ENCODE measurements around the gene AQP3.
"Not testable (repeated sequence)": the region's sequence is repeated elsewhere in the genome, so short reads cannot be mapped to it uniquely, and the experiment has no call there.

GRCh38 chr9:33397801-33398200, 49.6 kb downstream of the AQP3 start:
- TF ChIP-seq, protein P1, sequence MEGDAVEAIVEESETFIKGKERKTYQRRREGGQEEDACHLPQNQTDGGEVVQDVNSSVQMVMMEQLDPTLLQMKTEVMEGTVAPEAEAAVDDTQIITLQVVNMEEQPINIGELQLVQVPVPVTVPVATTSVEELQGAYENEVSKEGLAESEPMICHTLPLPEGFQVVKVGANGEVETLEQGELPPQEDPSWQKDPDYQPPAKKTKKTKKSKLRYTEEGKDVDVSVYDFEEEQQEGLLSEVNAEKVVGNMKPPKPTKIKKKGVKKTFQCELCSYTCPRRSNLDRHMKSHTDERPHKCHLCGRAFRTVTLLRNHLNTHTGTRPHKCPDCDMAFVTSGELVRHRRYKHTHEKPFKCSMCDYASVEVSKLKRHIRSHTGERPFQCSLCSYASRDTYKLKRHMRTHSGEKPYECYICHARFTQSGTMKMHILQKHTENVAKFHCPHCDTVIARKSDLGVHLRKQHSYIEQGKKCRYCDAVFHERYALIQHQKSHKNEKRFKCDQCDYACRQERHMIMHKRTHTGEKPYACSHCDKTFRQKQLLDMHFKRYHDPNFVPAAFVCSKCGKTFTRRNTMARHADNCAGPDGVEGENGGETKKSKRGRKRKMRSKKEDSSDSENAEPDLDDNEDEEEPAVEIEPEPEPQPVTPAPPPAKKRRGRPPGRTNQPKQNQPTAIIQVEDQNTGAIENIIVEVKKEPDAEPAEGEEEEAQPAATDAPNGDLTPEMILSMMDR (conservative IDR thresholded peaks at IDR 0.05; ENCODE audit: low read depth, low read length), result not testable (repeated sequence)
- not testable (repeated sequence) for TF ChIP-seq POLR2A (IDR thresholded peaks at IDR 0.05; ENCODE audit: low read depth, low read length); RFX5 (IDR thresholded peaks at IDR 0.05; ENCODE audit: low read depth, low read length); NFE2L2 (IDR thresholded peaks at IDR 0.05; ENCODE audit: low read depth, low read length); RCOR1 (IDR thresholded peaks at IDR 0.05; ENCODE audit: insufficient replicate concordance, low read length); MAZ (IDR thresholded peaks at IDR 0.05; ENCODE audit: borderline replicate concordance, low read depth, low read length); SMC3 (IDR thresholded peaks at IDR 0.05; ENCODE audit: low read depth, low read length); CEBPB (IDR thresholded peaks at IDR 0.05; ENCODE audit: low read depth, low read length); CHD1 (IDR thresholded peaks at IDR 0.05; ENCODE audit: low read depth, low read length); RAD21 (IDR thresholded peaks at IDR 0.05; ENCODE audit: low read length); MXI1 (IDR thresholded peaks at IDR 0.05; ENCODE audit: borderline replicate concordance, low read depth, low read length); MAFK (IDR thresholded peaks at IDR 0.05; ENCODE audit: low read depth, low read length)
- TF ChIP-seq, protein P2, sequence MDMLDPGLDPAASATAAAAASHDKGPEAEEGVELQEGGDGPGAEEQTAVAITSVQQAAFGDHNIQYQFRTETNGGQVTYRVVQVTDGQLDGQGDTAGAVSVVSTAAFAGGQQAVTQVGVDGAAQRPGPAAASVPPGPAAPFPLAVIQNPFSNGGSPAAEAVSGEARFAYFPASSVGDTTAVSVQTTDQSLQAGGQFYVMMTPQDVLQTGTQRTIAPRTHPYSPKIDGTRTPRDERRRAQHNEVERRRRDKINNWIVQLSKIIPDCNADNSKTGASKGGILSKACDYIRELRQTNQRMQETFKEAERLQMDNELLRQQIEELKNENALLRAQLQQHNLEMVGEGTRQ (IDR thresholded peaks at IDR 0.05; ENCODE audit: low read depth, low read length), result not testable (repeated sequence)
- TF ChIP-seq, protein P3, sequence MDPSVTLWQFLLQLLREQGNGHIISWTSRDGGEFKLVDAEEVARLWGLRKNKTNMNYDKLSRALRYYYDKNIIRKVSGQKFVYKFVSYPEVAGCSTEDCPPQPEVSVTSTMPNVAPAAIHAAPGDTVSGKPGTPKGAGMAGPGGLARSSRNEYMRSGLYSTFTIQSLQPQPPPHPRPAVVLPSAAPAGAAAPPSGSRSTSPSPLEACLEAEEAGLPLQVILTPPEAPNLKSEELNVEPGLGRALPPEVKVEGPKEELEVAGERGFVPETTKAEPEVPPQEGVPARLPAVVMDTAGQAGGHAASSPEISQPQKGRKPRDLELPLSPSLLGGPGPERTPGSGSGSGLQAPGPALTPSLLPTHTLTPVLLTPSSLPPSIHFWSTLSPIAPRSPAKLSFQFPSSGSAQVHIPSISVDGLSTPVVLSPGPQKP (IDR thresholded peaks at IDR 0.05; ENCODE audit: borderline replicate concordance, low read depth, low read length), result not testable (repeated sequence)
